Mesothelial cell of epicardium (in vitro differentiated cells): ENCODE results near the gene NRAS. TPM values are rescaled to one million over a fixed set of nuclear protein-coding genes. Genes with fewer than 3 reads are reported as not detected.

Experiments used
- DNase-seq, 2 experiments: peaks; one replicate each; pipeline ENCODE4 v3.0.0; 2021; ENCODE audit warnings: low spot score in 2 of 2; ENCODE audit not compliant: unreplicated experiment in 2 of 2
- H3K27ac Mint-ChIP-seq: 2 replicates; pipeline ENCODE4 v1.8.0; 2021; ENCODE audit warnings: mixed read lengths
- H3K27me3 Mint-ChIP-seq: 2 replicates; pipeline ENCODE4 v1.8.0; 2021; ENCODE audit warnings: low read depth, mixed read lengths
- H3K36me3 Mint-ChIP-seq: 2 replicates; pipeline ENCODE4 v1.8.0; 2021; ENCODE audit warnings: mixed read lengths
- H3K4me1 Mint-ChIP-seq: 2 replicates; pipeline ENCODE4 v1.8.0; 2021; ENCODE audit warnings: mixed read lengths
- H3K4me3 Mint-ChIP-seq: 2 replicates; pipeline ENCODE4 v1.8.0; 2021; ENCODE audit warnings: mild to moderate bottlenecking, moderate library complexity, mixed read lengths
- H3K9me3 Mint-ChIP-seq: 2 replicates; pipeline ENCODE4 v1.8.0; 2021; ENCODE audit warnings: mixed read lengths
- CTCF ChIP-seq: fragments of 200-600 bp; sonication (generic); IDR thresholded peaks from one replicate; pipeline ENCODE4 v1.5.0; 2021; ENCODE audit warnings: antibody characterized with exemption; ENCODE audit not compliant: unreplicated experiment
- total RNA-seq: library from RNA; stranded (reverse); gene quantifications from 3 replicates; pipeline ENCODE4 v1.2.1, GENCODE V29; 2021

Gene NRAS
- total RNA-seq, 1 donor from 2014 or later: 39.8 TPM

DNA sequence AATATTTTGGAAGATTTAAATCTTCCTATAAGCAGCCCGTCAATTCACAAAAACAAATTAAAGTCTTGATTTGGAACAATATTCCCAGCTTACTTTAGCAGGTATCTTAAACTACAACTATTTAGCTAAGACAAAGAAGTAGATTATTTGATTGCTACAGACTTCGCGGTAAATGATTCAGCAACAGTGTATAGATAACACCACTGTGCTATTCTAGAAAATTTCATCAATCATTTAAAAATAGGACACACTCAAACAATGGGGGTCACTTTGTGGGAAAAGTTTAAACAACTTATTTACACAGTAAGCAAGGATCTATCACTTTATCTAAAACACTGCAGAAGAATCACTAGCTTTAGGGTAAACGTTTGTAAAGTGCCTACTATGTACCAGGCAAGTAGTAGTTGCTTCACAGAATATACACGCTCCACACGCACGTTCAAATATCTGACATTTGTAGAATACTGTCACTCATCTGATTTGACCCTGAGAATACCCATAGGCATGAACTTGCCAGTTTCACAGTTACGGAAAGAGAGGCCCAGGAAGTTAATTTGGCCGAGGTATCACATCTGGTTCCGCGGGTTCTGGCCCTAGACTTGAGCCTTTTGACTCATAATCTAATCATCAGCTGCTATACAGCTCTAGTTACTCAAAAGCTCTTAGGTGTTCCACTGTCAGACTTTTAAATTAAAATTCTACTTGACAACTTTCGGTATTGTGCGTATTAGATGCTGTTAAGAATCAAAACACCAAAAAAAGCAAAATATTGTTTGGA lies 47.6 kb downstream of the NRAS start:
- Mint-ChIP-seq H3K4me1 (peaks cover 7% of the 10 kb centered on the region), H3K4me3 (peak overlapping the region; percentile 87), H3K27ac (peak overlapping the region; percentile 10), H3K27me3 (peaks cover 35% of the 10 kb centered on the region), H3K9me3 (no peaks in the 10 kb centered on the region), H3K36me3 (no peaks in the 10 kb centered on the region)
- no peak for DNase-seq
- TF ChIP-seq CTCF: no peak

DNA sequence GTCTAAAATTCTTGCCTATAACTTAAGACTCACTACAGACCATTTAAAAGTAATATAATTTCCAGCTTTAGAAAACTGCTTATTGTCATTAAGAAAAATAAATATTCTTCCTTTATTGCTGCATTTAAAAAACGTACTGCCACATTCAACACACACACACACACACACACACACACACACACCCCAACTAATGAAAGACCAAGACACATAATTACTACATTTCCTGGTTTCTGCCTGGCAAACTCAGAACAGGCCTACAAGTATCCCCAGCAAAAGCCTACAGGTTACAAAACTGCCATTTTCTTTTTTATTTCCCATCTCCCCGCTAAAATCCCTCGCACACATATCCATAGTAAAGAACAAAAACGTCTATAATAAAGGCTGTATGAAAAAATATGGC lies 48.2 kb downstream of the NRAS start:
- Mint-ChIP-seq H3K9me3 (no peaks in the 10 kb centered on the region), H3K36me3 (no peaks in the 10 kb centered on the region), H3K4me1 (peaks cover 7% of the 10 kb centered on the region), H3K27ac (no peak overlapping the region), H3K4me3 (no peak overlapping the region), H3K27me3 (peaks cover 33% of the 10 kb centered on the region)
- no peak for TF ChIP-seq CTCF
- DNase-seq: no peak

GRCh38 chr1:114666954-114667353 lies 49.6 kb downstream of the NRAS start:
- Mint-ChIP-seq H3K27ac (no peak overlapping the region), H3K4me3 (no peak overlapping the region), H3K27me3 (peaks cover 29% of the 10 kb centered on the region), H3K36me3 (no peaks in the 10 kb centered on the region), H3K4me1 (peaks cover 7% of the 10 kb centered on the region), H3K9me3 (no peaks in the 10 kb centered on the region)
- DNase-seq: no peak
- no peak for TF ChIP-seq CTCF

DNA sequence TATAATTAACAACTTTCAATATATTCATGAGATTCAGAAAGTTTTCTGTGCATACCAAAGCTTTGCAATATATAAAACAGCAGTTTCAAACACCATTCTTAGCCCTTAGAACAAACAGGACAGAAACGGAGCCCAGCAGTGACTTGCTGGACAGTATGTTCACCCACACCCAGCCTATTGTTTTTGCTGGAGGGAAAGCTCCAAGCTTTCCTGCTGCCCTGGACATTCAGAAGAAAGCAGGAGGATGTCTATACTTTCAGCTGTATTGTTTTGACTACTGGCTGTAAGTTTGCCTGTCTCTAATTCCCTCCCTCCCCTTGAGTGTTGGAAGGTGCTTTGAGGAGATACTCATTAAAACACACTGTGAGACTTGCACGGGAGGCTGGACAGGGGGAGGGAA lies 56.3 kb downstream of the NRAS start:
- Mint-ChIP-seq H3K4me1 (no peaks in the 10 kb centered on the region), H3K4me3 (no peak overlapping the region), H3K36me3 (no peaks in the 10 kb centered on the region), H3K9me3 (no peaks in the 10 kb centered on the region), H3K27ac (no peak overlapping the region), H3K27me3 (peaks cover 38% of the 10 kb centered on the region)
- TF ChIP-seq CTCF: no peak
- no peak for DNase-seq

Other genes starting within 250 kb of the NRAS start
- 66.9 to 72.3 TPM (median 71.3 TPM) in 3 replicates for gene TRIM33, start 205.6 kb downstream of the NRAS start, total RNA-seq
- gene BCAS2, start 135.2 kb downstream of the NRAS start, total RNA-seq: 39.3 to 39.5 TPM (median 39.4 TPM) in 3 replicates
- gene DENND2C, start 46.7 kb downstream of the NRAS start, total RNA-seq: 2.2 to 2.4 TPM (median 2.3 TPM) in 3 replicates
- gene AMPD1, start 21.2 kb downstream of the NRAS start, total RNA-seq: not detected in 3 replicates
- 524 to 556 TPM (median 530 TPM) in 3 replicates for gene CSDE1, start 41.2 kb upstream of the NRAS start, total RNA-seq
- gene SIKE1, start 63.9 kb upstream of the NRAS start, total RNA-seq: 61.0 to 64.2 TPM (median 62.8 TPM) in 3 replicates
- gene SYCP1, start 138.1 kb upstream of the NRAS start, total RNA-seq: not detected in 3 replicates